Right atrium auricular region (tissue), 2 donors: ENCODE data around the gene SPSB1. TPM values are rescaled to one million over a fixed set of nuclear protein-coding genes. Genes with fewer than 3 reads are reported as not detected.

Source experiments
- DNase-seq: peaks from one replicate; pipeline ENCODE4 v3.0.0-alpha.2; 2019; ENCODE audit warnings: low spot score
- H3K27ac ChIP-seq, 2 donors: fragments of 200-600 bp; sonication (generic); 1 replicate in 1 of 2; 2 replicates in 1 of 2; pipeline ENCODE4 v1.5.1; 2016 to 2019
- H3K27me3 ChIP-seq, 2 donors: fragments of 200-600 bp; sonication (generic); one replicate each; pipeline versions ENCODE4 v1.5.1 to v1.6.0; 2017 to 2019
- H3K36me3 ChIP-seq: fragments of 200-600 bp; sonication (generic); one replicate; pipeline ENCODE4 v1.5.1; 2016
- H3K4me1 ChIP-seq, 2 donors: fragments of 200-600 bp; sonication (generic); one replicate each; pipeline versions ENCODE4 v1.5.1 to v1.6.0; 2017 to 2019
- H3K4me3 ChIP-seq, 2 donors: fragments of 200-600 bp; sonication (generic); 1 replicate in 1 of 2; 2 replicates in 1 of 2; pipeline ENCODE4 v1.5.1; 2017 to 2019; ENCODE audit warnings: mild to moderate bottlenecking in 1 of 2, moderate library complexity in 1 of 2
- H3K9me3 ChIP-seq, 2 donors: fragments of 200-600 bp; sonication (generic); one replicate each; pipeline ENCODE4 v1.5.1; 2019
- CTCF ChIP-seq, 2 donors: fragments of 200-600 bp; sonication (generic); IDR thresholded peaks; one replicate each; pipeline ENCODE4 v1.5.1; 2019; ENCODE audit warnings: antibody characterized with exemption in 2 of 2
- total RNA-seq, 2 donors: library from RNA; depleted of rRNA; stranded (reverse); fragments of >200 nt; gene quantifications; one replicate each; pipeline ENCODE4 v1.1.0, GENCODE V29; 2016

Gene SPSB1
- total RNA-seq, 2 donors from 2014 or later = 20.1 to 20.8 TPM

GRCh38 chr1:9371951-9372350 is 79.3 kb downstream of the SPSB1 start:
- DNase-seq = no peak
- Histone ChIP-seq H3K4me1 (peaks cover 0 to 57% of the 10 kb centered on the region in 2 donors), H3K36me3 (peaks cover 15% of the 10 kb centered on the region), H3K27me3 (no peaks in the 10 kb centered on the region), H3K27ac (peak overlapping the region; percentile 46 to 60), H3K4me3 (no peak overlapping the region), H3K9me3 (no peaks in the 10 kb centered on the region)
- no peak for TF ChIP-seq CTCF (IDR thresholded peaks at IDR 0.05)

GRCh38 chr1:9373619-9374018 is 80.9 kb downstream of the SPSB1 start:
- no peaks in the 10 kb centered on the region for H3K9me3 ChIP-seq
- peaks cover 2% of the 10 kb centered on the region for H3K36me3 ChIP-seq
- H3K4me3 ChIP-seq = no peak overlapping the region
- peak overlapping the region; percentile 33 to 46 for H3K27ac ChIP-seq
- no peak for DNase-seq
- no peak for TF ChIP-seq CTCF (IDR thresholded peaks at IDR 0.05)
- no peaks in the 10 kb centered on the region for H3K27me3 ChIP-seq
- peaks cover 0 to 71% of the 10 kb centered on the region in 2 donors for H3K4me1 ChIP-seq

- DNase-seq = no peak
- Histone ChIP-seq H3K9me3 (no peaks in the 10 kb centered on the region), H3K36me3 (no peaks in the 10 kb centered on the region), H3K4me3 (no peak overlapping the region), H3K4me1 (peaks cover 0 to 71% of the 10 kb centered on the region in 2 donors), H3K27me3 (no peaks in the 10 kb centered on the region), H3K27ac (peak overlapping the region; percentile 75 to 81)
- TF ChIP-seq CTCF (IDR thresholded peaks at IDR 0.05) = no peak
These were observed 82.2 kb downstream of the SPSB1 start for GRCh38 chr1:9374748-9375341.

- no peak for DNase-seq
- H3K4me3 ChIP-seq = no peak overlapping the region
- H3K4me1 ChIP-seq = peaks cover 0 to 69% of the 10 kb centered on the region in 2 donors
- no peaks in the 10 kb centered on the region for H3K27me3 ChIP-seq
- TF ChIP-seq CTCF (IDR thresholded peaks at IDR 0.05) = no peak
- H3K9me3 ChIP-seq = no peaks in the 10 kb centered on the region
- H3K36me3 ChIP-seq = no peaks in the 10 kb centered on the region
- H3K27ac ChIP-seq = peak overlapping the region; percentile 75 to 81
These were observed 83.2 kb downstream of the SPSB1 start for GRCh38 chr1:9375912-9376311.

GRCh38 chr1:9376430-9376829 is 83.7 kb downstream of the SPSB1 start:
- DNase-seq = no peak
- TF ChIP-seq CTCF (IDR thresholded peaks at IDR 0.05) = no peak
- Histone ChIP-seq H3K36me3 (no peaks in the 10 kb centered on the region), H3K27me3 (no peaks in the 10 kb centered on the region), H3K4me3 (no peak overlapping the region), H3K9me3 (no peaks in the 10 kb centered on the region), H3K27ac (peak overlapping the region; percentile 75 to 81), H3K4me1 (peaks cover 0 to 64% of the 10 kb centered on the region in 2 donors)

- no peaks in the 10 kb centered on the region for H3K36me3 ChIP-seq
- peak overlapping the region; percentile 75 to 81 for H3K27ac ChIP-seq
- H3K4me3 ChIP-seq = no peak overlapping the region
- no peaks in the 10 kb centered on the region for H3K27me3 ChIP-seq
- peaks cover 0 to 59% of the 10 kb centered on the region in 2 donors for H3K4me1 ChIP-seq
- TF ChIP-seq CTCF (IDR thresholded peaks at IDR 0.05) = no peak
- DNase-seq = peak; percentile 92
- H3K9me3 ChIP-seq = no peaks in the 10 kb centered on the region
These were observed 84.2 kb downstream of the SPSB1 start for GRCh38 chr1:9376886-9377333.
